ACC112 (cell line): ENCODE measurements around the gene MINK1.
A peak's percentile ranks its signal among the peaks of the same experiment; 100 is the strongest.
"Not testable (repeated sequence)": the region's sequence is repeated elsewhere in the genome, so short reads cannot be mapped to it uniquely, and the experiment has no call there.

Experiments
- H2AFZ ChIP-seq: fragments of 200-600 bp; sonication (generic); one replicate; pipeline ENCODE4 v1.6.0; 2017; ENCODE audit warnings: antibody characterized with exemption, low read length; ENCODE audit not compliant: unreplicated experiment
- H3K27ac ChIP-seq: fragments of 200-600 bp; sonication (generic); 2 replicates; pipeline ENCODE4 v1.5.1; 2014; ENCODE audit warnings: low read depth, mild to moderate bottlenecking, antibody characterized with exemption, low read length, moderate library complexity
- H3K27me3 ChIP-seq: fragments of 200-600 bp; sonication (generic); 2 replicates; pipeline ENCODE4 v1.6.1; 2014; ENCODE audit warnings: mild to moderate bottlenecking, antibody characterized with exemption, low read length, moderate library complexity, mixed read lengths; ENCODE audit not compliant: insufficient read depth
- H3K36me3 ChIP-seq: fragments of 200-600 bp; sonication (generic); 2 replicates; pipeline ENCODE4 v1.6.1; 2016; ENCODE audit warnings: mild to moderate bottlenecking, antibody characterized with exemption, low read length, moderate library complexity, mixed read lengths; ENCODE audit not compliant: insufficient read depth
- H3K4me1 ChIP-seq: fragments of 200-600 bp; sonication (generic); one replicate; pipeline ENCODE4 v1.6.1; 2016; ENCODE audit warnings: low read length, mixed read lengths; ENCODE audit not compliant: insufficient read depth, unreplicated experiment, control insufficient read depth
- H3K4me3 ChIP-seq: fragments of 200-600 bp; sonication (generic); 2 replicates; pipeline ENCODE4 v1.5.1; 2014; ENCODE audit warnings: mild to moderate bottlenecking, low read depth, low read length
- H3K79me2 ChIP-seq: fragments of 200-600 bp; sonication (generic); one replicate; pipeline ENCODE4 v1.6.0; 2016; ENCODE audit warnings: low read length; ENCODE audit not compliant: control insufficient read depth, unreplicated experiment, insufficient read depth

Gene MINK1

GRCh38 chr17:4812690-4813089, 20.4 kb upstream of the MINK1 start:
- Histone ChIP-seq H3K27ac (no peak overlapping the region), H3K27me3 (no peaks in the 10 kb centered on the region), H3K4me1 (peaks cover 3% of the 10 kb centered on the region), H3K79me2 (no peaks in the 10 kb centered on the region), H2AFZ (no peak overlapping the region), H3K36me3 (no peaks in the 10 kb centered on the region), H3K4me3 (no peak overlapping the region)

GRCh38 chr17:4815043-4815675, 18.0 kb upstream of the MINK1 start:
- H3K79me2 ChIP-seq = no peaks in the 10 kb centered on the region
- H3K4me1 ChIP-seq = no peaks in the 10 kb centered on the region
- no peaks in the 10 kb centered on the region for H3K27me3 ChIP-seq
- no peaks in the 10 kb centered on the region for H3K36me3 ChIP-seq
- H3K27ac ChIP-seq = no peak overlapping the region
- H2AFZ ChIP-seq = no peak overlapping the region
- no peak overlapping the region for H3K4me3 ChIP-seq

- Histone ChIP-seq H2AFZ (no peak overlapping the region), H3K4me3 (no peak overlapping the region), H3K36me3 (no peaks in the 10 kb centered on the region), H3K79me2 (no peaks in the 10 kb centered on the region), H3K4me1 (no peaks in the 10 kb centered on the region), H3K27ac (no peak overlapping the region), H3K27me3 (no peaks in the 10 kb centered on the region)
Observed at GRCh38 chr17:4816826-4817225, 16.3 kb upstream of the MINK1 start.

GRCh38 chr17:4818276-4818675, 14.9 kb upstream of the MINK1 start:
- H3K4me3 ChIP-seq = no peak overlapping the region
- H3K27ac ChIP-seq = no peak overlapping the region
- no peaks in the 10 kb centered on the region for H3K36me3 ChIP-seq
- no peaks in the 10 kb centered on the region for H3K4me1 ChIP-seq
- H3K79me2 ChIP-seq = no peaks in the 10 kb centered on the region
- H3K27me3 ChIP-seq = no peaks in the 10 kb centered on the region
- no peak overlapping the region for H2AFZ ChIP-seq

GRCh38 chr17:4822835-4823234, 10.3 kb upstream of the MINK1 start:
- H3K4me3 ChIP-seq = no peak overlapping the region

GRCh38 chr17:4823373-4824089, 9.6 kb upstream of the MINK1 start:
- H3K27me3 ChIP-seq = no peaks in the 10 kb centered on the region
- H3K36me3 ChIP-seq = no peaks in the 10 kb centered on the region
- no peak overlapping the region for H3K4me3 ChIP-seq

More at GRCh38 chr17:4822835-4823234, 10.3 kb upstream of the MINK1 start:
- Histone ChIP-seq H2AFZ (no peak overlapping the region), H3K27me3 (no peaks in the 10 kb centered on the region), H3K79me2 (no peaks in the 10 kb centered on the region), H3K27ac (no peak overlapping the region), H3K4me1 (no peaks in the 10 kb centered on the region), H3K36me3 (no peaks in the 10 kb centered on the region)

GRCh38 chr17:4827399-4827798, 5.7 kb upstream of the MINK1 start:
- Histone ChIP-seq H2AFZ (no peak overlapping the region), H3K27me3 (no peaks in the 10 kb centered on the region), H3K4me1 (no peaks in the 10 kb centered on the region), H3K27ac (no peak overlapping the region), H3K4me3 (no peak overlapping the region), H3K36me3 (no peaks in the 10 kb centered on the region), H3K79me2 (no peaks in the 10 kb centered on the region)

More at GRCh38 chr17:4823373-4824089, 9.6 kb upstream of the MINK1 start:
- H3K4me1 ChIP-seq = no peaks in the 10 kb centered on the region
- no peak overlapping the region for H2AFZ ChIP-seq
- H3K79me2 ChIP-seq = no peaks in the 10 kb centered on the region
- H3K27ac ChIP-seq = no peak overlapping the region

GRCh38 chr17:4832829-4833177, 337 bp upstream of the MINK1 start:
- H3K27me3 ChIP-seq, H3K36me3 ChIP-seq, H2AFZ ChIP-seq: not testable (repeated sequence)
- Histone ChIP-seq H3K4me3 (peak overlapping the region; percentile 85), H3K79me2 (peaks cover 43% of the 10 kb centered on the region), H3K27ac (peak overlapping the region; percentile 76), H3K4me1 (peaks cover 15% of the 10 kb centered on the region)

- H3K4me3 ChIP-seq = peak overlapping the region; percentile 85
- H2AFZ ChIP-seq = peak overlapping the region; percentile 47
- peaks cover 54% of the 10 kb centered on the region for H3K79me2 ChIP-seq
- H3K36me3 ChIP-seq = peaks cover 8% of the 10 kb centered on the region; the same call in 1 of the 2 replicates
- H3K4me1 ChIP-seq = peaks cover 15% of the 10 kb centered on the region
- H3K27ac ChIP-seq = no peak overlapping the region
- H3K27me3 ChIP-seq = no peaks in the 10 kb centered on the region
Observed at GRCh38 chr17:4833941-4834680, 971 bp downstream of the MINK1 start.

- Histone ChIP-seq H3K79me2 (peaks cover 59% of the 10 kb centered on the region), H3K4me1 (peaks cover 15% of the 10 kb centered on the region), H3K36me3 (peaks cover 8% of the 10 kb centered on the region; the same call in 1 of the 2 replicates), H3K4me3 (peak overlapping the region; percentile 85), H2AFZ (no peak overlapping the region), H3K27ac (no peak overlapping the region), H3K27me3 (no peaks in the 10 kb centered on the region)
Observed at GRCh38 chr17:4834681-4835020, 1.5 kb downstream of the MINK1 start.
